HG02678 (cell line): Measurements from ENCODE around the gene EDIL3.
"Not testable (repeated sequence)": the region's sequence is repeated elsewhere in the genome, so short reads cannot be mapped to it uniquely, and the experiment has no call there.

Experiments
- ATAC-seq: cut with Tn5 transposase; IDR thresholded peaks from one replicate; pipeline ENCODE4 v1.9.1; 2021; ENCODE audit warnings: mild to moderate bottlenecking, moderate library complexity; ENCODE audit not compliant: unreplicated experiment

Gene EDIL3

DNA sequence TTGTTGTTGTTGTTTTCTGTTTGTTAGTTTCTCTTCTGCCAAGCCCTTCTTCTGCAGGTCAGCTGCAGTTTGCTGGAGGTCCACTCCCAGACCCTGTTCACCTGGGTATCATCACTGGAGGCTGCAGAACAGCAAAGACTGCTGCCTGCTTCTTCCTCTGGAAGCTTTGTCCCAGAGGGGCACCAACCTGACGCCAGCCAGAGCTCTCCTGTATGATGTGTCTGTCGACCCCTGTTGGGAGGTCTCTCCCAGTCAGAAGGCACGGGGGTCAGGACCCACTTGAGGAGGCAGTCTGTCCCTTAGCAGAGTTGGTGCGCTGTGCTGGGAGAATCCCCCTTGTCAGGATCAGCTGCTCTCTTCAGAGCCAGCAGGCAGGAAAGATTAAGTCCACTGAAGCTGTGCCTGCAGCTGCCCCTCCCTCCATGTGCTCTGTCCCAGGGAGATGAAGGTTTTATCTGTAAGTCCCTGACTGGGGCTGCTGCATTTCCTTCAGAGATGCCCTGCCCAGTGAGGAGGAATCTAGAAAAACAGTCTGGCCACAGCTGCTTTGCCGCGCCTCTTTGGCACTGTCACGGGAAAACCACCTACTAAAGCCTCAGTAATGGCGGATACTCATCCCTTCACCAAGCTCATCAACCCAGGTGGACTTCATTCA is 299.2 kb downstream of the EDIL3 start:
- ATAC-seq, result no peak

DNA sequence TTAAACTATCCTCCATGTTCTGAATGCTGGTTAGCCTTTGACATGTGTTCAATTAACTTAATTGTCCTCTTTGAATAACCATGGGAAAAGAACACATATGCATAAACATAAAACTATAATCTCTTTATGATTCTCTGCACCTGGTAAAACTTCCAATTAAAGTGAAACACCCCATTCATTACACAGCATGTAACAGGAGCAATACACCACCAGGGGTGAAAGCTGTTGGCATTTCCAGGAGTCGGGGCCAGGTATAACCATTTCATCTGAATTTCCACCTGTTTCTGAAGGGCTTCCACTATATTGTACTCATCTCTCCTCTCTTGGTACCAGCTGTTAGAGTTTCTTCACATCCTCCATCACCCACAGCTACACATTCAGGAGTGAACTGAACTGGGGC is 303.8 kb downstream of the EDIL3 start:
- no peak for ATAC-seq

DNA sequence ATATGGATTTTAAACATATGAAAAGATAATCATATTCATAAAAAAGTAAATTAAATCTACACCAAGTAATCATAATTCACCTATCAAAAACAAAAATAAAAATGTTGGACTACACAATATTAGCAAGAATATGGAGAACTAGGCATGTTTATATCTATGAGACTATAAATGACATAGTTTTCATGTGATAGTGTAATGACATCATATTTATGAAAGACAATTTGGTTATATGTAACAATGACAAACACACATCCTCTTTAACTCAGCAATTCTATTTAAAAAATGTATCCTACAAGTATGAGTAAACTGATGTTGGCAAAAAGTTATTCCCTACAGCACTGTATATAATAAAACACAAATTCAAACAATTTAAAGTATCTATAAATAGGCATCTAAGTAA is 312.3 kb downstream of the EDIL3 start:
- no peak for ATAC-seq

DNA sequence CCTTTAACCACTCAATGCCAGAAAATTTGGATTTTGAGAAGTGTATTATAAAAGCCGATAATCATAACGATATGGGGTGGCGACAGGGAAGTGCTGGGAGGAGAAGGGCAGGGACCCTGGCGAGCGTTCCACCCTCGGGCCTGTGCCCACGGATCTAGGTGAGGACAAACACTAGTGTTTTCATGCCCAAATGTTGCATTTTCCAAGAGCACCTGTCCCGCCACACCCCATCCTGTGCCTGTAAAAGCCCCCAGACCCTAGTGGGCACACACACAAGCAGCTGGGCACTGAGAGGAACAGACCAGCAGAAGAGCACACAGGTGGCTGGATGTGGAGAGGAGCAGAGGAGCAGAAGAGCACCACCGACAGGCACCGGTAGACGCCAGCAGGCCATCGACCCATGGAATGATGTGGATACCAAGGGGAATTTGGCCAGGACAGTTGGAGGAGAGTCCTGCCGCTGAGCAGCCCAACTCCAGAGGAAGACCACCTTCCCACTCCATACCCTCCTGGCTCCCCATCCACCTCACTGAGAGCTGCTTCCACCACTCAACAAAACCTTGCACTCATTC is 315.0 kb downstream of the EDIL3 start:
- no peak for ATAC-seq

DNA sequence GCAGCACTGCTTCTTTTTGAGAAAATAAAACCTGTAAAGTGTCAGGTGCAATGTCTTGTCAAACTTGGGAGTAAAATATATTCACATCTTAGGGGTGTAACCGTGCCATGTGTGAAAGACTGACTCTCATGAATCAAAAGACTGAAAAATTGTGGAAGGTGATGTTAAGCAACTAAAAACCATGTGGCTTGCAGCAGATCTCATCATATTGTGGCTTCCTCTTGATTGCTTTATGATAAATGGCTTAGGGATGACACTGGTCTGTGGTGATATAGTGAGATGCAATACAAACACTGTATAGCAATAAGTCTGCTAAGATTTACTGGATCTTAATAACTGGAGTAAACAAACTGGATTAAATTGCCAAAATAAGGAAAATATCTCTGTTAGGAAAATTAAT is 321.6 kb downstream of the EDIL3 start:
- no peak for ATAC-seq

DNA sequence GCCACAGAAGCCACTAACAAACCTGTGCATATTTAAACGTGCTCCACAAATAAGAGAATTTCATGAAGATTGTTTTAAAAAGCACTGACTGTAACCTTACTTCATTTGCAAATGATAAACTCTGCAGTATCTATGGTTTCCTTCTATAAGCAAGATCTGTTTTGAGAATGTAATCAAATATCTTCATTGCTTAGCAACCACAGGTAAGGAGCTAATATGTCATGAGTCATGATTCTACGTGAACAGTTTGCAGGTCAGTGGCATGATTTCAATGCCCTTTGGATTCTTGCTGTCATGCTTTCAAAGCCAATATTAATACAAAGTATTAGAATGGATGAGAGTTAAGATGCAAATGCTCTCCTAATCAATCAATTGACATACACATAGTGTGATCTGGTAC is 325.0 kb downstream of the EDIL3 start:
- ATAC-seq, result no peak

DNA sequence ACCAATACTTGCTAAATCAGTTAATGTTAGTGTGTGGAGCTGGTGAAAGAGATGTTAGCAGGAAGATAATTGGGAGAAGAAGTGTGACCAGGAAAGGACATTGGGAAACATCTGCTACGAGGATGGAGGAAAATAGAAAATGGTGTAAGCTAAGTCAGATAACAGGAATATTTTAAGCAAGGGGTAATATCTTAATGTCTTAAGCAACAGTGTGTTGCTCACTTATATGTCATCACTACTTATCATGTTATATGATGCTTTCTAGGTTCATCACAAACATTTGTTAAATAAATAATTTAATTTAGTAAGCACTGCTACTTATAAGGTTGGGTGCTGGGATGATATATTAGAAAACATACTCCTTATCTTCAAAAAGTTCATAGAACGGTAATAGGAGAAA is 326.1 kb downstream of the EDIL3 start:
- ATAC-seq, result no peak

DNA sequence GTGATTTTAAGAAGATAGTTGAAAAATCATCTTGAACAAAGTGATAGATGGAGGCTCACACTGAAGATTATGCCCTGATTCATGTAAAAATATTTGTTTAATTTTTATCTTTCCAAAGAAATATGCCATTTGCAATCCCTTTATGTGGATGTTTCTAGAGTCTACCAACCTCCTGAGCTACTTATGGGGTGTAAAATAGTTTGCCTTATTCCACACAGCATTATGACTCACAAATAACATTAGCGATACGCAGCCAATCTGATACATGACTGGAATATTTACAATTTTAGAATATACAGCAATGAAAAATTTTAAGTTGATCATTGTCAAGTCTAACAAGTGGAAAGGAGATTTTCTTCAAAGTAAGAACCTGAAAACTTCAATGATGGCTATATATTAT is 327.5 kb downstream of the EDIL3 start:
- no peak for ATAC-seq

DNA sequence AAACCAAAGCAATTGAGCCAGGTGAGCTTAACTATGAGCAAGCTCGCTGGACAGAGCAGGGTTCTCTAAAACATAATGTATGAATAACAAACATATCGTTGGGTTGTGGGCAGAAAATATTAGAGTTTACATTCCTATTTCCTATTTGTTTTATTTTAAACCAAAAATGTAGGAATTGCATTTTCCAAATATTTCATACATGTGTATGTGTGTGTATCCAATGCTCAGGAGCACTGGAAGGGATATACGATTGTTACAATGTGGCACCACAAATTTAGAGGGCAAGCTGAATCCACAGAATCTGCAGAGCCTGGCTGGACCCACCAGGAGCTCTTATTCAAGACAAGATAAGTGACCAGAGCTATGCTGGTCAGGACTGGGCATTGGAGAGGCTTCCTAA is 338.7 kb downstream of the EDIL3 start:
- ATAC-seq, result no peak

DNA sequence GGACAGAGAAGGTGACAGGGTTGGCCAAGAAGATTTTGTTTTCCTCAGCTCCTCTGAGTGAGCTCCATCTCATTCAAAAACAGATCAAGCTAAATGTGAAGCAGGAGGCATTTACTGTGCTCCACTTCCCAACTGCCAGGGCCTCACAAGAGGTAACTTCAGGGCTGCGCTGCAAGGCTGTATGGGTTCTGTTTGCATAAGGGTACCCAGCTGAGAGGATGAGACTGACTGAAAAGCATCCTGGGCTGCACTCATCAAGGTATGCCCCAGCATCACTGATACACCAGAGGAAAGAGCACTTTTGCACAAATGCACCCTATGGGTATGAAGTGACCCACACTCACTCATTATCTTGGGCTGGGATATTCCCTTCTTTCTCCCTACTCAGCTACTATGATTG is 347.8 kb downstream of the EDIL3 start:
- no peak for ATAC-seq

DNA sequence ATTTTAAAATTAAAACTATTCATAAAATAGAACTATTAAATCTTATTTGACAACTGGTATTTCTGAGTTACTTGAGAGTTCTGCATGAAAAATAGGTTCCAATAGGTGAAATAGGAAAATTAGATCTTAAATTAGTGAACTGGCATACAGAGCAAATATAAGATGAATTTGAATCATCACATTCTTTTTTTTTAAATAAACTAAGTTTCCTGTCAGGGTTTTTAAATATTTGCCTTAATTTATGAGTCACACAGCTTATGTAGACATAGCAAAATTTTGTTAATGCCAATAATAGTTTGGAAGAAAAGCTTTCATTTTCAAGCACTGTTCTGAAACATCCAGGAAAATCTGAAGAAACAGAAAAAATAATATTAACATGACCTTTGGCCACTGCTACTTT is 352.4 kb downstream of the EDIL3 start:
- no peak for ATAC-seq

DNA sequence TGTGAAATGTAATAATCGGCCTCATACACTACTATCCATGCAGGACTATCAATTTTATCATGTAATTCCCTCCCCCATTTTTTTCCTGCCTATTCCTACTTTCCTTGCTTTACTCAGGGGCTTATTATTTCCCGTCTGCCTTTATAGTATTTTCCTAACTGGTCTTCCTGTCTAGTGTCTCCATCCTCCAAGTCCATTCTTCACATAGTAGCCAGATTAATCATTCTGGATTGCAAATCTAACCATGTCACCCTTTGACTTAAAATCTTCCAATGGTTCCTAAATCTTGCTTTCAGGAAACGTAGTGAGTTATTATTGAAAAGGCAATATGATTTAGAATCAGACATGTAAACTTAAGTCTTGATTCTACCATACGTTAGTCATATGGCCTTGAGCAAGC is 356.6 kb downstream of the EDIL3 start:
- ATAC-seq, result no peak

DNA sequence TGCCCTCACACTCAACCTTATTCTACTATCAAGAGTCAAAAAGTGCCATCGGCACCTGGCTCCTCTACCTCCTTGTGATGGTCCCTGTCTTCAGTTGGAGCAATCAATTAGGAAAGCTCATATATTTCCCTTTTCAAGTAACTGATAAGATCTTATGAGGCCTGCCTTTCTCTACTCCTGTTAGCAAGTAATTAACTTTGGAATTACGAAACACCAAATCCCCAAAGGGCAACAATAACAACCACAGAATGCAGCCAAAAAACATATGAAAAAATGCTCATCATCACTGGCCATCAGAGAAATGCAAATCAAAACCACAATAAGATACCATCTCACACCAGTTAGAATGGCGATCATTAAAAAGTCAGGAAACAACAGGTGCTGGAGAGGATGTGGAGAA is 366.2 kb downstream of the EDIL3 start:
- not testable (repeated sequence) for ATAC-seq

DNA sequence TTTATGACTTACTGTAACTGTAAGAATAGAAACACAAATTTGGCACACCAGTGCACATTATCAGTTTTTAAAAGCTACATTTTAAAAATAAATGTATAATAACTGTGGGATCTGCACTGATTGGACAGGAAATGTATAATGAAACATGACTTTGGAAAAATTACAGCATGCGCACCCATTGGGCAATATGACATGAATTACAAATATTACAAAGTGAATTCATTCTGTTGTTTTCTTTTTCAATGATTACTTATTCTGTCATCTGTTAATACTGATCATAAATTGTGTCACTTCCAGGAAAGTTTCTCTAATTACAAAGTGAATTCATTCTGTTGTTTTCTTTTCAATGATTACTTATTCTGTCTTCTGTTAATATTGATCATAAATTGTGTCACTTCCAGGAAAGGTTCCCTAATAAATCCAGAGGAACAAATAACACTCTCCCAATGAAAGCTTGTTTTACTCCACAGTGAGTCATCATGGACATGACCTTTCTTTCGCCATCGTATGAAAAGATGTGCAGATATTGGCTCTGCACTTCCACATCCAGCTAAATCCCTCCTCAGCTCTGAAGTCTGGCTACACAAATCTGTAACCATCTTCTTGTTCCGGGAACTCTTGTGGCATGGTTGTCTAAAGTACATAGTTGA is 367.0 kb downstream of the EDIL3 start:
- no peak for ATAC-seq

DNA sequence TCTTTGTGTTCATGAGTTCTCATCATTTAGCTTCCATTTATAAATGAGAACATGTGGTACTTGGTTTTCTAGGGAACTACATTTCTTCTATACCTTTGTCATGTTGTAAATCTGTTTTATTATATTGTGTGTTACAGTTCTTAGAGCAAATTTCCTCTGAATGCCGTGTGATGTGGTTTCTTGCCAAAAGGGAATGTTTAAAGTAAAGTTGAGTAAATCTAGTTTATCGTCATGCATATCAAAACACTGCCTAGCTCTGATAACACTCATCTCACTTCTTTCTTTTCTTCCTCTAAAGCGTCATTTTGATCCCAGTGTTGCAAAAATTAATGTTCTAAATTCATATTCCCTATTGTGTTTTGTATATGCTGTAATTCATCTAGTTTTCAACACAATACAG is 368.6 kb downstream of the EDIL3 start:
- no peak for ATAC-seq

DNA sequence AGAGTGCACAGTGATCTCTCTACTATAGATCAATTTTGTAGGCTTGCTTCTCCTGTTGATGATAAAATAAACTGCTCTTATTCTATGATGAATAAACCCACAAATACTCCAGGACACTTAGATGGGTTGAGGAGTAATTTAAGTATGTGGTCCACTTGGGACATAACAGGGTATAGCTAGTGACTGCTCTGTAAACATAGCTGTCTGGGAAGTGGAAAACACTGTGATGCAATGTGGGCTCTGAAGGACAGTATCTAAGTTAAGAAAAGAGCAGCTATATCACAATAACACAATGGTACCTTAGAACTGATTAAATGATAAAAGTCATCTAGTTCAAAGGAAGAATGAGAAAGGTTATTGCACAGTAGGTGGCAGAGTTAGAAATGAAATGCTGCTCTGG is 369.7 kb downstream of the EDIL3 start:
- ATAC-seq, result no peak

DNA sequence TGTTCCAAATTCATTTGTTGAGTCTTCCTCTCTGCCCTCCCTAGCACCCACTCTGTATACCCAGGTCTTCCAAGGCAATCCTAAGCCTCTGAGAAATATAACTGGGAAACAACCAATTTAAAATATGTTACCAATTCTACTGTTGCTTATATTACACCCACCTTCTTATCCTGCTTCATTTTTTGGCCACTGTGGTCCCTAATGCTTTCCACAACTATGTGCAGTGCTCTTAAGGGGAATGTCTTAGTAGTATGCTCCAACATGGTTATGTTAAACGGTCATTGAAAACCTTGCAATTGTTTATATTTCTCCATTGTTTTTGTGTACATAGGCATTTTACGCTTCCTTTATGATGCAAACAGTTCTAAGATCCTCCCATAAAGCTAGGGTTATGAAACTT is 390.9 kb downstream of the EDIL3 start:
- ATAC-seq, result no peak

DNA sequence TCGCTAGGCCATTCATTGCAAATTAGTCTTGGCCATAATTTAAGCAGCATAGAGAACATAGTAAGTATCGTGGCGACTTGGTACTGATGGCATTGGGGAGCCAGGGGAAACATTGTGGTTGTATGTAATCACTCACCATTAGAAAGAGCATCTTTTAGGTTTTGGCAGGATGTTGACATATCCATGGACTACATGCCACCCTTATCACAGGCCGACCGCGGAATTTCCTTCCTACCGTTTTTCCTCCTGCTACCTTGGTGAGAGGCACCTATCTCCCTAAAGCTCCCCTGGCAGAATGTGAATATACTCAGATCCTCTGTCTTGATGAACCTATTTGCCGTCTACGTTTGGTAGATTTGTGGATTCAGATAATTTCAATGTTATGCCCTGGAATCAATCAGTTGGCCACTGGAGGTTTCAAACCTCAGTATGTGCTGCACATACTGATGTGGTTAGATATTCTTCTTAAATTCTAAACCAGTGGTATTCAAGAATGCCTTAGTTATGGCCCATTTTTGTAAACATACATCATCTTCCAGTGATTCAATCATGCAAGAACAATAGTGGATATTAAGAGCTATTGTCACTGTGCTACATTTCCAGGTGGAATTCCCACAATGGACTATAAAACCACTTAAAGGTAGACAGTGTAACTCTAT is 393.0 kb downstream of the EDIL3 start:
- ATAC-seq, result no peak

DNA sequence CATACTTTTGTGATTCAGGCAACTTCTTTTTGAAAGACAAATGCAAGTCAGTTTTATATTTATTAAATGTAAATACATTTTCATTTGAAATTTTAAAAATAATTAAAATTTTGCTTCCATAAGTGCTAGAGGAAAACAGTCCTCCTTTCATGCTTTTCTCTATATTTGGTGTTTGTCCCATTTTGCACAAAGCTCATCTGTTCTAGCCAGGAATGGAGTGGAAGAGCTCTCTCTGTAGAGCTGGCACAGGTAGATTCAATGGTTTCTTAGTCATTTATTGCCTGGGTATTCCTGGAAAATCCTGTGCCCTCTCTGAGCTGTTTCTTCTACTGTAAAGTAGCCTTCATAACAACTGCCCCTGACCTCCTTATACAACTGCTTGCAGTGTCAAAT is 396.4 kb downstream of the EDIL3 start:
- no peak for ATAC-seq

DNA sequence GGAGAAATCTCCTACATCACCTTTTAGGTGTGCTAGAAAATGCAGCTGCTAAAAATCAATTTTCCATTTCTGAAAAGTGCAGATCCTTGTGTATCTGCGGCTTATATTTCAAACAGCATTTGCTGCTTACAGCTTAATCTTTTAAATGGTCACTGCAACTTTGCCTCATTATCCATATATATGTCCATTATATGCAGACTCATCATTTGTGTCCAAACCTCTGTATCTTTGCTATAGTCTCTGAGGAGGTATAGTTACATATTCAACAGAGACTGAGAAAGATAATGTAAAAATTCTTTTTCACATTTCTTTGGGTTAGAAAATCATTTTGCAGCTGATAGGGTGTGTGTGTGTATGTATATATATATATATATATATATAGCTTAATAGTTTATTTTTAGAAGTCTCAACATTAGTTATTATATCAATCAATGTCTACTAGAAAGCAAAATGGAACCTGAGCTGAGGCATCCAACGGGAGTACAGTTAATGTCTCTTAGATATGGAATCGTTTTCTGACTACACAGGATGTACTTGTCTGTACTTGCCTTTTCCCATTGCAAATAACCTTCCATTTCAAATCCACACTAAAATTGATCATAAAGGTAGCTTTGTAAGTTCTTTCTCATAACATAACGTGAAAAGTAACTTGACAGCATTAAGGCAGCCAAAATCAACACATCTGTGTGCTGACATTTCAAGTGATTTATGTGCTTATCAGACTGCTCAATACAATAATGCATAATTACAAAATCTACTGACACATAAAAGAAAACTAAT is 397.0 kb downstream of the EDIL3 start:
- no peak for ATAC-seq

DNA sequence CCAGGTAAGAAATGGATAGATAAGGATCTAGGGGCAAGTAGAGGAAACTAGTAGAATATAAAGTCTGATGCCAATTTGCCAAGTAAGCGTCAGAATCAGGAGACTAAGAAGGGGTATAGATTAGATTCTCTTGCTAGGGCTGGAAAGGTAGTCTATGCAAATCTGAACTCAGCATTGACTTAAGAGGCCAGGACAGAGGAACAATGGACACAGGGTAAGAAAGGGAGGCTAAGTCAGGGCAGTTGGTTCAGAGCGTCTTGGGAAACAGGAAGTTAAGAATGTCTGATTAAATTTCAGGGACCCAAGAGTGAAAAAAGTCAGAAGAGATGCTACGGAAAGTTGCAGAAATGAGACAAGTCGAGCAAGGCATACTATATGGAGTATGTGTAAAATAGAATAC is 400.8 kb downstream of the EDIL3 start:
- no peak for ATAC-seq
